ENCODE data around the gene SLC38A10. TPM values are rescaled to one million over a fixed set of nuclear protein-coding genes. Genes with fewer than 3 reads are reported as not detected.

SLC38A10 gene
- polyA plus RNA-seq, 1 donor (not counting 4 experiments of a cell fraction or from before 2014, with no cell fraction given): 16.8 TPM

DNA sequence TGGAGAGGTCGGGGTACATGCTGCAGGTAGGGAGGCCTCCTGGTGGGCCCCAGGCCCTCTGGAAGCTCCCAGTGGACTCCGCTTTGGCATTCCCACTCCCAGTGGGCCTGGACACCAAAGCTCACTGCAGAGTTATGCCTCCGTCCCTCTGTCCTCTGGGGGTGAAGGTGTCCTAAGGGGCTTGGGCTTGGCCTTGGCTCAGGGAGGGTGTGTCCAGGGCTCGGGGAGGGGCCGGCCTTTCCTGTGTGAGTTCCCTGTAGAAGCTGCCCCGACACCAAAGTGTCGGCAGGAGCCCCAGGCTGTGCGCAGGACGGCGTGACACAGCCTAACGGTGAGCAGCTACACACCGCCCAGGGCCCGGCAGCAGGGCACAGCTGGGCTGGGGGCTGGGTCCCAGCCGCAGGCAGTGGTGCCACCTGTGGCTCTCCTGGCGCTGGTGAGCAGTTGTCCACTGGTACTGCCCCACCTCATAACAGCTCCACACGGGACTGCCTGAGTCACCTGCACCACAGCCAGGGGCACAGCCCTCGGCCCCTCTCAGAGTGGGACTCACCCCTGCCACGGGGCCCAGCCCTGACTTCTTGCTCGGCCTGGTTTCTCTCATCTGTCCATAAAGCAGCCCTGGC lies 62.4 kb downstream of the SLC38A10 start:
- Histone ChIP-seq H3K4me3 (ENCODE audit: control insufficient read depth in 2 of 3, extremely low read depth in 1 of 3, insufficient read depth in 2 of 3, low read depth in 1 of 3, low read length in 3 of 3) (no peak overlapping the region), H3K4me1 (ENCODE audit: control insufficient read depth, extremely low read depth, insufficient read depth, low read length) (peaks cover under 1% of the 10 kb centered on the region), H3K36me3 (ENCODE audit: control insufficient read depth in 2 of 2, extremely low read depth in 1 of 2, insufficient read depth in 2 of 2, low read length in 2 of 2) (peaks cover 5 to 28% of the 10 kb centered on the region in 2 experiments), H3K27ac (ENCODE audit: control insufficient read depth, insufficient read depth, low read length) (no peak overlapping the region), H3K4me2 (ENCODE audit: control insufficient read depth, extremely low read depth, insufficient read depth, low read depth, low read length) (no peak overlapping the region), H3K9me1 (ENCODE audit: control insufficient read depth, extremely low read depth, insufficient read depth, low read length) (no peaks in the 10 kb centered on the region), H3K79me2 (ENCODE audit: control insufficient read depth, insufficient read depth, low read length) (peaks cover 5% of the 10 kb centered on the region), H2AFZ (ENCODE audit: control insufficient read depth, low read length) (no peak overlapping the region), H3K27me3 (ENCODE audit: control insufficient read depth, extremely low read depth, insufficient read depth, low read length) (no peaks in the 10 kb centered on the region), H3K9me3 (ENCODE audit: control insufficient read depth, low read depth, low read length) (no peaks in the 10 kb centered on the region), H3K9ac (ENCODE audit: control insufficient read depth, extremely low read depth, insufficient read depth, low read length) (no peak overlapping the region), H4K20me1 (ENCODE audit: control insufficient read depth, extremely low read depth, insufficient read depth, low read length) (no peaks in the 10 kb centered on the region)
- no peak for TF ChIP-seq CTCF (optimal IDR thresholded peaks at IDR 0.05 in 1 of 3, IDR thresholded peaks at IDR 0.05 in 1 of 3, conservative IDR thresholded peaks at IDR 0.05 in 1 of 3; ENCODE audit: extremely low read depth in 1 of 3, insufficient read depth in 2 of 3, low read length in 3 of 3)
- TF ChIP-seq EZH2 (IDR thresholded peaks at IDR 0.05; ENCODE audit: low read length): no peak
- DNase-seq (ENCODE audit: low read depth, low spot score) (no peak), FAIRE-seq (no peak)
- dilution Hi-C loops (cut with MboI; ENCODE audit: extremely low pct_ligation_motif_present, low sequenced_read_pairs): no loop called here

- Histone ChIP-seq H3K9me1 (ENCODE audit: control insufficient read depth, extremely low read depth, insufficient read depth, low read length) (no peaks in the 10 kb centered on the region), H3K9me3 (ENCODE audit: control insufficient read depth, low read depth, low read length) (no peaks in the 10 kb centered on the region), H2AFZ (ENCODE audit: control insufficient read depth, low read length) (no peak overlapping the region), H3K4me2 (ENCODE audit: control insufficient read depth, extremely low read depth, insufficient read depth, low read depth, low read length) (no peak overlapping the region), H3K4me1 (ENCODE audit: control insufficient read depth, extremely low read depth, insufficient read depth, low read length) (no peaks in the 10 kb centered on the region), H3K9ac (ENCODE audit: control insufficient read depth, extremely low read depth, insufficient read depth, low read length) (no peak overlapping the region), H3K27me3 (ENCODE audit: control insufficient read depth, extremely low read depth, insufficient read depth, low read length) (no peaks in the 10 kb centered on the region), H3K79me2 (ENCODE audit: control insufficient read depth, insufficient read depth, low read length) (no peaks in the 10 kb centered on the region), H3K36me3 (ENCODE audit: control insufficient read depth in 2 of 2, extremely low read depth in 1 of 2, insufficient read depth in 2 of 2, low read length in 2 of 2) (peaks cover 5 to 28% of the 10 kb centered on the region in 2 experiments), H3K27ac (ENCODE audit: control insufficient read depth, insufficient read depth, low read length) (no peak overlapping the region), H4K20me1 (ENCODE audit: control insufficient read depth, extremely low read depth, insufficient read depth, low read length) (no peaks in the 10 kb centered on the region), H3K4me3 (ENCODE audit: control insufficient read depth in 2 of 3, extremely low read depth in 1 of 3, insufficient read depth in 2 of 3, low read depth in 1 of 3, low read length in 3 of 3) (no peak overlapping the region)
- no peak for FAIRE-seq
- no peak for DNase-seq (ENCODE audit: low read depth, low spot score)
- TF ChIP-seq CTCF (optimal IDR thresholded peaks at IDR 0.05 in 1 of 3, IDR thresholded peaks at IDR 0.05 in 1 of 3, conservative IDR thresholded peaks at IDR 0.05 in 1 of 3; ENCODE audit: extremely low read depth in 1 of 3, insufficient read depth in 2 of 3, low read length in 3 of 3): no peak
- TF ChIP-seq EZH2 (IDR thresholded peaks at IDR 0.05; ENCODE audit: low read length): no peak
- dilution Hi-C loops (cut with MboI; ENCODE audit: extremely low pct_ligation_motif_present, low sequenced_read_pairs): no loop called here
These were observed 63.1 kb downstream of the SLC38A10 start for GRCh38 chr17:81231766-81232581.
